CD4-positive, alpha-beta T cell (primary cell): Measurements from ENCODE around the gene ARFGEF3. TPM values are rescaled to one million over a fixed set of nuclear protein-coding genes. Genes with fewer than 3 reads are reported as not detected.
A peak's percentile ranks its signal among the peaks of the same experiment; 100 is the strongest.

Source experiments
- ATAC-seq: fragments of 200-7000 bp; cut with Tn5 transposase; one replicate; pipeline ENCODE4 v1.10.0; 2022; ENCODE audit warnings: mild to moderate bottlenecking; ENCODE audit not compliant: poor library complexity
- CTCF ChIA-PET: fragments of 350-600 bp; sonication (Branson Sonifier 250); formaldehyde crosslinking; loops from one replicate; lab custom pipeline; 2021; ENCODE audit warnings: antibody characterized with exemption, inconsistent platforms; lab: Charles Lee
- POLR2A ChIA-PET: fragments of 350-600 bp; sonication (Branson Sonifier 250); formaldehyde crosslinking; loops from one replicate; lab custom pipeline; 2021; ENCODE audit warnings: antibody characterized with exemption, inconsistent platforms; lab: Charles Lee
- DNase-seq, 14 experiments: peaks; one replicate each; pipeline ENCODE4 v3.0.0-alpha.2; 2013 to 2020; ENCODE audit warnings: mixed read lengths in 2 of 14
- H3K27ac ChIP-seq, 2 donors: one replicate each; pipeline versions ENCODE4 v1.5.1 to v1.7.0; 2013; ENCODE audit warnings: low read length in 2 of 2, low read depth in 1 of 2, mild to moderate bottlenecking in 1 of 2
- H3K27me3 ChIP-seq, 2 experiments: 1 replicate in 1 of 2; 2 replicates in 1 of 2; pipeline versions ENCODE4 v1.6.1 to v1.7.0; 2013; ENCODE audit warnings: low read length in 2 of 2, control low read depth in 1 of 2, mild to moderate bottlenecking in 1 of 2, moderate library complexity in 1 of 2; ENCODE audit not compliant: insufficient read depth in 2 of 2, control insufficient read depth in 1 of 2
- H3K36me3 ChIP-seq: one replicate; pipeline ENCODE4 v1.6.1; 2013; ENCODE audit warnings: low read length, control low read depth; ENCODE audit not compliant: insufficient read depth
- H3K4me1 ChIP-seq: one replicate; pipeline ENCODE4 v1.6.1; 2013; ENCODE audit warnings: low read length, control low read depth; ENCODE audit not compliant: insufficient read depth
- H3K4me3 ChIP-seq: one replicate; pipeline ENCODE4 v1.5.1; 2013; ENCODE audit warnings: mild to moderate bottlenecking, low read length, moderate library complexity
- H3K9me3 ChIP-seq, 2 experiments: 1 replicate in 1 of 2; 2 replicates in 1 of 2; pipeline versions ENCODE4 v1.6.1 to v1.7.0; 2013; ENCODE audit warnings: low read length in 2 of 2, mild to moderate bottlenecking in 2 of 2, control low read depth in 1 of 2, moderate library complexity in 1 of 2; ENCODE audit not compliant: control insufficient read depth in 1 of 2, insufficient read depth in 1 of 2
- H3K27ac Mint-ChIP-seq: one replicate; pipeline ENCODE4 v1.8.0; 2020; ENCODE audit warnings: mixed read lengths
- H3K27me3 Mint-ChIP-seq: one replicate; pipeline ENCODE4 v1.8.0; 2021; ENCODE audit warnings: mixed read lengths
- H3K36me3 Mint-ChIP-seq: one replicate; pipeline ENCODE4 v1.8.0; 2021; ENCODE audit warnings: low read depth, mixed read lengths
- H3K4me1 Mint-ChIP-seq: one replicate; pipeline ENCODE4 v1.8.0; 2021; ENCODE audit warnings: low read depth, mixed read lengths
- H3K4me3 Mint-ChIP-seq: one replicate; pipeline ENCODE4 v1.8.0; 2020; ENCODE audit warnings: mild to moderate bottlenecking, mixed read lengths
- H3K9me3 Mint-ChIP-seq: one replicate; pipeline ENCODE4 v1.8.0; 2020; ENCODE audit warnings: mixed read lengths
- CTCF ChIP-seq: fragments of 200-600 bp; IDR thresholded peaks from one replicate; pipeline ENCODE4 v1.8.0; 2022; ENCODE audit warnings: antibody characterized with exemption, mild to moderate bottlenecking
- intact Hi-C, 2 experiments: fragments of 100-400 bp; cut with DNase I in 1 of 2; cut with micrococcal nuclease in 1 of 2; formaldehyde crosslinking; loops; one replicate each; pipeline versions ENCODE4 v1.15.1 to v1.9.0; 2023 to 2025; cut with DNase I, micrococcal nuclease
- polyA plus RNA-seq, 2 donors: library from polyadenylated mRNA; unstranded; fragments of 120-200 nt; gene quantifications; one replicate each; pipeline ENCODE4 v1.2.1, GENCODE V29; 2013
- total RNA-seq, 174 experiments: library from RNA in 2 of 174; stranded (reverse) in 2 of 174; gene quantifications; one replicate each; pipeline ENCODE4 v1.2.3 and lab custom pipeline; 2021 to 2026

ARFGEF3 gene, protein sequence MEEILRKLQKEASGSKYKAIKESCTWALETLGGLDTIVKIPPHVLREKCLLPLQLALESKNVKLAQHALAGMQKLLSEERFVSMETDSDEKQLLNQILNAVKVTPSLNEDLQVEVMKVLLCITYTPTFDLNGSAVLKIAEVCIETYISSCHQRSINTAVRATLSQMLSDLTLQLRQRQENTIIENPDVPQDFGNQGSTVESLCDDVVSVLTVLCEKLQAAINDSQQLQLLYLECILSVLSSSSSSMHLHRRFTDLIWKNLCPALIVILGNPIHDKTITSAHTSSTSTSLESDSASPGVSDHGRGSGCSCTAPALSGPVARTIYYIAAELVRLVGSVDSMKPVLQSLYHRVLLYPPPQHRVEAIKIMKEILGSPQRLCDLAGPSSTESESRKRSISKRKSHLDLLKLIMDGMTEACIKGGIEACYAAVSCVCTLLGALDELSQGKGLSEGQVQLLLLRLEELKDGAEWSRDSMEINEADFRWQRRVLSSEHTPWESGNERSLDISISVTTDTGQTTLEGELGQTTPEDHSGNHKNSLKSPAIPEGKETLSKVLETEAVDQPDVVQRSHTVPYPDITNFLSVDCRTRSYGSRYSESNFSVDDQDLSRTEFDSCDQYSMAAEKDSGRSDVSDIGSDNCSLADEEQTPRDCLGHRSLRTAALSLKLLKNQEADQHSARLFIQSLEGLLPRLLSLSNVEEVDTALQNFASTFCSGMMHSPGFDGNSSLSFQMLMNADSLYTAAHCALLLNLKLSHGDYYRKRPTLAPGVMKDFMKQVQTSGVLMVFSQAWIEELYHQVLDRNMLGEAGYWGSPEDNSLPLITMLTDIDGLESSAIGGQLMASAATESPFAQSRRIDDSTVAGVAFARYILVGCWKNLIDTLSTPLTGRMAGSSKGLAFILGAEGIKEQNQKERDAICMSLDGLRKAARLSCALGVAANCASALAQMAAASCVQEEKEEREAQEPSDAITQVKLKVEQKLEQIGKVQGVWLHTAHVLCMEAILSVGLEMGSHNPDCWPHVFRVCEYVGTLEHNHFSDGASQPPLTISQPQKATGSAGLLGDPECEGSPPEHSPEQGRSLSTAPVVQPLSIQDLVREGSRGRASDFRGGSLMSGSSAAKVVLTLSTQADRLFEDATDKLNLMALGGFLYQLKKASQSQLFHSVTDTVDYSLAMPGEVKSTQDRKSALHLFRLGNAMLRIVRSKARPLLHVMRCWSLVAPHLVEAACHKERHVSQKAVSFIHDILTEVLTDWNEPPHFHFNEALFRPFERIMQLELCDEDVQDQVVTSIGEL (N-terminal part only)
- total RNA-seq = not detected
- polyA plus RNA-seq (2013, experiment 1 of 2) = not detected
- 0.04 TPM for polyA plus RNA-seq (2013, experiment 2 of 2)
- 0 to 15.0 (median 0.16) reads per million in 172 experiments for total RNA-seq (lab: John Stamatoyannopoulos, UW)

DNA sequence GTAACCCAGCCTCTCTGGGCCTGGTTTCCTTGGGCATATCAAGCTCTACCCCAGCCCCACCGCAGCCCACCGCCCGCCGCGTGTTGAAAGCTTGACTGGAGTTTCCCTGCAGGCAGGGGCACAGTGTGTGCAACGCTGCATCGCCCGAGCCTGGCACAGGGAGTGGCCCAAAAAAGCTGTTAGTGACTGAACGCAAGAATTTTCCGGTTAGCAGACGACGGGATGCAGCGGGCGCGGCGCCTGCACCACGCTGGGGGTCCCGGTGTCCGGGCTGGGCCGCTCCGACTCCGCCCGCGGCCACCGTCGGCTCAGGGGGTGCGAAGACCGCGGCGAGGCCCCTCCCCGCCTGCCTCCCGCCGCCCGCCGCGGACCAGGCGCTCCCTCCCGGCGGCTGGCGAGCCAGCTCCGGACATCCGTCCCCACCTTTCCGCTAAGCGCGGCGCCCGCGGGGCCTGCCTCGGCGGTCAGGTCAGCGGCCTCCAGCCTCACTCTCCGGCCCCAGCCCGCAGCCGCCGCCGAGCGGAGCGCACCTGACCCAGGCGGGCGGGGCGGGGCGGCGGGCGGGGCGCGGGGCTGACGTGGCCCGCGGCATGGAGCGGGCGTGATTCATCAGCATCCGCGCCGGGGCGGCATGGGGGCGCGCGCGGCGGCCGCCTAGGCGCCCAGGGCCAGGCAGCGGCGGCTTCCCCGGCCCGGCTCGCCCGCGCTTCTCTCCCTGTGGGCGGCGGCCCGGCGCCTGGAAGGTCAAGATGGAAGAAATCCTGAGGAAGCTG, at the start of gene ARFGEF3:
Gene ARFGEF3 (plus strand): TSS at position 602 of the 773 bp plus-strand sequence. CDS start 148 bp downstream, at position 750.
- H3K36me3 Mint-ChIP-seq = no peaks in the 10 kb centered on the region
- H3K27ac Mint-ChIP-seq = no peak within 1 kb of the TSS
- intact Hi-C loops = no loop called here
- peak within 1 kb of the TSS; percentile 30 for H3K4me3 ChIP-seq
- peaks cover 0 to 9% of the 10 kb centered on the region in 2 experiments for H3K9me3 ChIP-seq
- peaks cover 16% of the 10 kb centered on the region for H3K4me1 ChIP-seq
- H3K27me3 ChIP-seq = peaks cover 42 to 69% of the 10 kb centered on the region in 2 experiments
- no peaks in the 10 kb centered on the region for H3K9me3 Mint-ChIP-seq
- DNase-seq (peak in 13 of 14 experiments; percentile 18 to 72 (median 37)), ATAC-seq (peak; percentile 83)
- ChIA-PET CTCF (no interaction called here), POLR2A (no interaction called here)
- H3K27ac ChIP-seq = no peak within 1 kb of the TSS
- H3K4me1 Mint-ChIP-seq = peaks cover 15% of the 10 kb centered on the region
- no peak for TF ChIP-seq CTCF
- no peaks in the 10 kb centered on the region for H3K36me3 ChIP-seq
- H3K4me3 Mint-ChIP-seq = peak within 1 kb of the TSS; percentile 76
- H3K27me3 Mint-ChIP-seq = peaks cover 84% of the 10 kb centered on the region

GRCh38 chr6:138113588-138114210, 48.0 kb upstream of the ARFGEF3 start:
- Histone ChIP-seq H3K27me3 (no peaks in the 10 kb centered on the region), H3K27ac (no peak overlapping the region), H3K4me1 (no peaks in the 10 kb centered on the region), H3K36me3 (no peaks in the 10 kb centered on the region), H3K4me3 (no peak overlapping the region), H3K9me3 (no peaks in the 10 kb centered on the region)
- Mint-ChIP-seq H3K4me3 (no peak overlapping the region), H3K4me1 (peaks cover 10% of the 10 kb centered on the region), H3K9me3 (no peaks in the 10 kb centered on the region), H3K27me3 (peaks cover 35% of the 10 kb centered on the region), H3K27ac (no peak overlapping the region), H3K36me3 (no peaks in the 10 kb centered on the region)
- ChIA-PET POLR2A (no interaction called here), CTCF (no interaction called here)
- DNase-seq (no peak), ATAC-seq (no peak)
- intact Hi-C loops = loop anchor here (2.0 to 10.0 kb wide), 4 partner anchors 236 to 871 kb away; partner anchors contain the start of genes HEBP2 (in 1 of the 2) and REPS1 (in 1 of the 2)
- no peak for TF ChIP-seq CTCF
